Activated CD8-positive, alpha-beta memory T cell treated with anti-CD3 and anti-CD28 coated beads, Interleukin-2, amount 10 ng/mL, durations not matched to agents 7 days and 5 days (primary cell): Measurements from ENCODE around the gene TENT5C. TPM values are rescaled to one million over a fixed set of nuclear protein-coding genes. Genes with fewer than 3 reads are reported as not detected.

Experiments used
- ATAC-seq: fragments of 150-1000 bp; cut with Tn5 transposase; one replicate; pipeline ENCODE4 v1.10.0; 2021; ENCODE audit warnings: moderate library complexity
- CTCF ChIA-PET: fragments of 350-600 bp; sonication (Branson Sonifier 250); formaldehyde crosslinking; loops from one replicate; lab custom pipeline; 2021; ENCODE audit warnings: antibody characterized with exemption; lab: Charles Lee
- DNase-seq: peaks from one replicate; pipeline ENCODE4 v3.0.0-alpha.2; 2020
- H3K27ac Mint-ChIP-seq: one replicate; pipeline ENCODE4 v1.8.0; 2021; ENCODE audit warnings: mild to moderate bottlenecking, mixed read lengths
- H3K27me3 Mint-ChIP-seq: one replicate; pipeline ENCODE4 v1.8.0; 2021; ENCODE audit warnings: mixed read lengths
- H3K36me3 Mint-ChIP-seq: one replicate; pipeline ENCODE4 v1.8.0; 2021; ENCODE audit warnings: mild to moderate bottlenecking, mixed read lengths
- H3K4me1 Mint-ChIP-seq: one replicate; pipeline ENCODE4 v1.8.0; 2021; ENCODE audit warnings: mixed read lengths
- H3K4me3 Mint-ChIP-seq: one replicate; pipeline ENCODE4 v1.8.0; 2021; ENCODE audit warnings: mild to moderate bottlenecking, moderate library complexity, mixed read lengths
- H3K9me3 Mint-ChIP-seq: one replicate; pipeline ENCODE4 v1.8.0; 2022; ENCODE audit warnings: low read depth, mixed read lengths
- total RNA-seq, 2 experiments: library from RNA; stranded (reverse); gene quantifications; one replicate each; pipeline ENCODE4 v1.2.3, GENCODE V29; 2021

TENT5C gene
- total RNA-seq, 2 experiments from 2014 or later, result 41.6 to 50.3 TPM

DNA sequence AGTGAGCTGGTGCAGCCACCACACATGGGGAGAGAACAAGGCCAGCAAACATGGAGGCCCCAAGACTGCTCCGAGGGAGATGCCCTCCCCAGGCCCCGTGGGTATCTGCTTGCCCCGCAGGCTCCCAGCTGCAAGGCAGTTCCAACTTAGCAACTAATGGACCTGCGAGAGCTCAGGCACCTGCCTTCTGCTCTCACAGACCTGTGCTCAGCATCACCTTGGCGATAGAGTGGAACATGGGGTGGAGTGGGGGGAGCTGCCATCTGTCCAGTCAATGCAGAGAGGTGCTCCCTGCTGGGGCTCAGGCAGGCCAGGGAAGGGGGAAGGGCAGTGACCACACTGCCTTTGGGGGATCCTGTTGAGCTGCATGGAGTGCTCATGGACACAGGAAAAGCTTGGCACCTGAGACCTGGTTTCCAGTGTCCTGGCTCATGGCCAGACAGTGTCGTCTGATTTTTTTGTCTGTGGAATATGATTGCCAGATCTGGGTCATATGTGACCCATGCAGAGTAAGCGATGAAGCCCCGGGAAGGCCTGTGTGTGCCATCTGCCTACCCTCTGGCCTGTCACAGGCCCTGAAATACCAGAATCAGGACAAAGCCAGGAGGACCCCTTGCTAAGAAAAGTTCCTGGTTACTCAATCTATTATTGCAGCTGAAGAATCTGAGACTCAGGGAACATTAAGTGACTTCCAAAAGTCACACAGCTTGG is 39.9 kb upstream of the TENT5C start:
- no peaks in the 10 kb centered on the region for H3K36me3 Mint-ChIP-seq
- ATAC-seq (no peak), DNase-seq (peak; percentile 31)
- H3K4me3 Mint-ChIP-seq, result no peak overlapping the region
- H3K27me3 Mint-ChIP-seq, result peaks cover 5% of the 10 kb centered on the region
- no peak overlapping the region for H3K27ac Mint-ChIP-seq
- H3K4me1 Mint-ChIP-seq, result no peaks in the 10 kb centered on the region
- H3K9me3 Mint-ChIP-seq, result no peaks in the 10 kb centered on the region
- CTCF ChIA-PET, result no interaction called here

DNA sequence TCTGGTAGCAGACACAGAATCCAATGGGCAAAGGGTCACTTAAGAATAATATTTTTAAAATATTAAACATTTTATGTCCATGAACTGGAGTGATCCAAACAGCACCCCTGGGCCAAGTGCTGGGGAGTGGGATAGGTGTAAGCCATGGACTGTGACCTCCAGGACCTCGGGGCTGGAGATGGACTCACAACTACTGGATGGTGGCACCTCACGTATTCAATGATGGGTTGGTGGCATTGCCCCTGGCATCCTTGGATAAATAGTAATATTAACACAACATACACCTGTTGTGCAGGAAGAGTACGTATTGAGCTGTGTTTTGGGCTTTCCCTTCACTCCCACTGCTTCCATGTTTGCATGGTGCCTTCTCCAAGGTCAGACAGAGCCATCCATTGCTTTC is 39.3 kb upstream of the TENT5C start:
- no peak overlapping the region for H3K27ac Mint-ChIP-seq
- ATAC-seq (no peak), DNase-seq (no peak)
- H3K4me3 Mint-ChIP-seq, result no peak overlapping the region
- H3K4me1 Mint-ChIP-seq, result peaks cover 5% of the 10 kb centered on the region
- no peaks in the 10 kb centered on the region for H3K36me3 Mint-ChIP-seq
- peaks cover 5% of the 10 kb centered on the region for H3K27me3 Mint-ChIP-seq
- CTCF ChIA-PET, result no interaction called here
- no peaks in the 10 kb centered on the region for H3K9me3 Mint-ChIP-seq

DNA sequence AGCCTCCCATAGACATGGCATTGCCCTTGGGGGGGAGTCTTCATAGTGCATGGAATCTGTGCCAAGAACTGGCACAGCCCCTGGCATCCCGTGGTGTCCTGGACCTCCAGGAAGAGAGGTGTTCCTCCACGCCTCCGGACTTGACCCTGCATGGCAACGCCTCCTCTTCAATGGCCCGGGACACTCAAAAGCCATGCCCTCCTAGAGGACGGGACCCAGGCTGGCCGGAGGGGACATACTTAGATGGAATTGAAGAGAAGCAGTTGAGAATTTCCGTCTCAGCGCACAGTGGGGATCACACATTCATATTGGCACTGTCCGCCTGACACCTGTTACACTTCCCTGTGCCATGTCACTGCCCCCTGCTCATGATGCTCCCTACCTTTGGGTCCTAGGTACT is 38.4 kb upstream of the TENT5C start:
- DNase-seq (peak; percentile 26), ATAC-seq (no peak)
- peaks cover 13% of the 10 kb centered on the region for H3K4me1 Mint-ChIP-seq
- H3K36me3 Mint-ChIP-seq, result no peaks in the 10 kb centered on the region
- no peak overlapping the region for H3K27ac Mint-ChIP-seq
- H3K9me3 Mint-ChIP-seq, result no peaks in the 10 kb centered on the region
- peaks cover 5% of the 10 kb centered on the region for H3K27me3 Mint-ChIP-seq
- H3K4me3 Mint-ChIP-seq, result no peak overlapping the region
- CTCF ChIA-PET, result no interaction called here

DNA sequence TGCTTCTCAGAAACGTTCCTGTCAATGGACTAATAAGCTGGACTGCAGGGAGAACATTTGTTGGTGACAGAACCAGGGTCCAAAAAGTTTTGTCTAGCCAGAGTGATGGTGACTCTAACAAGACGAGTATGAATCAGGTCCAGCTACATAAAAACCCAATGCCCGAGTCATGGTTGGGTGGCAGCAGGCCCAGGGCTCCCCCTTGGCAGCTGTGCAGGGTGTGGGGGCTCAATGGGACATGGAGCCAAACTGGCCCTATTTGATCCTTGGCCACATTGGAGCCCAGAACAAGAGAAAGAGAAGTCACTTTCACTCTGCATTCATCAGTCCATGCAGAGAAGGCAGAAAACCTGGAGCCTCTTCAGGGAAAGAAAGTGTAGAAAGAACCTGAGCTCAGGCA is 37.9 kb upstream of the TENT5C start:
- peaks cover 5% of the 10 kb centered on the region for H3K27me3 Mint-ChIP-seq
- CTCF ChIA-PET, result interaction anchor here (0.7 to 1.5 kb wide), 4 partner anchors 20 to 328 kb away, joined by 3 to 4 read pairs (median 3); no protein-coding TSS in a partner anchor
- peaks cover 19% of the 10 kb centered on the region for H3K4me1 Mint-ChIP-seq
- H3K36me3 Mint-ChIP-seq, result no peaks in the 10 kb centered on the region
- no peak overlapping the region for H3K27ac Mint-ChIP-seq
- H3K9me3 Mint-ChIP-seq, result no peaks in the 10 kb centered on the region
- no peak overlapping the region for H3K4me3 Mint-ChIP-seq
- ATAC-seq, result no peak
- no peak for DNase-seq

DNA sequence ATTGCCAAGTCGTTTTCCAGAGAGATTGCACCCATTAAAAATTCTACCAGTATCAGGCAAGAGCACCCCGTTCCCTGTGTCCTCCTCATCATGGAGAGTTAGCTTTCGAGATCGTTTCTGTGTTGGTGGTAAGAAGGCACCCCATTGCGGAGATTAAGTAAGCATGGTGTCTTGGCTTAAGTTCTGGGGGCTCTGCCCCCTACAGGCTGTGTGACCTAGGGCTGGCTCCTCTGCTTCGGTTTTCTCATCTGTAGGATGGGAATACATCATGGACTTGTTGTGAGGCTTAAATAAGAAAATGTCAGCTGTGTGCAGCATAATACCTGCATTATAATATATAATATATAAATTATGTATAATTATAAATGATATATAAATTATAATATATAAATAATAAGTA is 36.8 kb upstream of the TENT5C start:
- DNase-seq (no peak), ATAC-seq (no peak)
- H3K36me3 Mint-ChIP-seq, result no peaks in the 10 kb centered on the region
- H3K9me3 Mint-ChIP-seq, result no peaks in the 10 kb centered on the region
- peaks cover 5% of the 10 kb centered on the region for H3K27me3 Mint-ChIP-seq
- H3K4me1 Mint-ChIP-seq, result peaks cover 25% of the 10 kb centered on the region
- H3K27ac Mint-ChIP-seq, result no peak overlapping the region
- H3K4me3 Mint-ChIP-seq, result no peak overlapping the region
- CTCF ChIA-PET, result interaction anchor here (1.5 kb wide), 1 partner anchor 327 kb away, joined by 3 read pairs; no protein-coding TSS in a partner anchor

DNA sequence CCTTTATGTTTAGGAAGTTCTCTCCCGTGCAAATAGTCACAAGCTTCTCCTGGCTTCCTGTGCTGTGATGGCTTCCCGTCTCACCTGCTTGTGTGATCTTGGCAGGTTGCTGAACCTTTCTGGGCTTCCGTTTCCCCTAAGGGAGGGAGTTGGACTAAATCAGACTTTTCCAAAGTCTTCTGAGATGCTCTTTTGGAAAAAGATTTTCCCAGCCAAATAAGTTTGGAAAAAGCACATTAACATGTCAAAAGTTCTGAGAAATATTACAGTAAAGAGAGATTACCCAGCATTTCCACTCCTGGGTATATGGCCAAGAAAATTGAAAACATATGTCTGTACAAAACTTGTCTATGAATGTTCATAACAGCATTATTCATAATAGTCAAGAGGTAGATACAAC is 36.0 kb upstream of the TENT5C start:
- H3K27me3 Mint-ChIP-seq, result peaks cover 3% of the 10 kb centered on the region
- H3K4me1 Mint-ChIP-seq, result peaks cover 26% of the 10 kb centered on the region
- no peaks in the 10 kb centered on the region for H3K36me3 Mint-ChIP-seq
- H3K9me3 Mint-ChIP-seq, result no peaks in the 10 kb centered on the region
- DNase-seq, result peak; percentile 3
- H3K4me3 Mint-ChIP-seq, result no peak overlapping the region
- CTCF ChIA-PET, result interaction anchor here (2.1 kb wide), 1 partner anchor 13 kb away, joined by 5 read pairs; no protein-coding TSS in a partner anchor
- no peak for ATAC-seq
- H3K27ac Mint-ChIP-seq, result no peak overlapping the region

DNA sequence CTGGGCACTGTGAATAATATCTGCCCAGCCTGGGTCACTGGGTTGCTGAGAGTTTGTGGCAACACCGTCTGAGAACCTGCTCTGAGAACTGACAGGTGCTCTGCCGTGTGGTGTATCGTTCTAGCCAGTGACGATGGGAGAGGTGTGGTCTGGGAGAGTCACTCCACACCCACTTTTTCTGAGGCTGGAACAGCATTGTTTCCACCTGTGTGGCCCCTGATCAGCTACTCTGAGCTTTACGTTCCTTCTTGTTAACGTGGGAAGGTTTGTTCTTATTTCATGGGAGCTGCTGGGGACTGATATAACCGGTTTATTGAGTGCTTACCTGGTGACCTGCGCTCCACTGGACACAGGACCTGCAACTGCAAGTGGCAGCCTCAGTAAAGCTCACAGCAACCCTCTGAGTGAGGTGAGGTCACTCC is 34.8 kb upstream of the TENT5C start:
- H3K4me3 Mint-ChIP-seq, result no peak overlapping the region
- ATAC-seq (no peak), DNase-seq (peak; percentile 37)
- H3K9me3 Mint-ChIP-seq, result no peaks in the 10 kb centered on the region
- peaks cover 26% of the 10 kb centered on the region for H3K4me1 Mint-ChIP-seq
- CTCF ChIA-PET, result interaction anchor here (0.8 to 2.1 kb wide), 3 partner anchors 14 to 35 kb away, joined by 3 to 5 read pairs (median 5); no protein-coding TSS in a partner anchor
- H3K27ac Mint-ChIP-seq, result no peak overlapping the region
- peaks cover 3% of the 10 kb centered on the region for H3K27me3 Mint-ChIP-seq
- H3K36me3 Mint-ChIP-seq, result no peaks in the 10 kb centered on the region

DNA sequence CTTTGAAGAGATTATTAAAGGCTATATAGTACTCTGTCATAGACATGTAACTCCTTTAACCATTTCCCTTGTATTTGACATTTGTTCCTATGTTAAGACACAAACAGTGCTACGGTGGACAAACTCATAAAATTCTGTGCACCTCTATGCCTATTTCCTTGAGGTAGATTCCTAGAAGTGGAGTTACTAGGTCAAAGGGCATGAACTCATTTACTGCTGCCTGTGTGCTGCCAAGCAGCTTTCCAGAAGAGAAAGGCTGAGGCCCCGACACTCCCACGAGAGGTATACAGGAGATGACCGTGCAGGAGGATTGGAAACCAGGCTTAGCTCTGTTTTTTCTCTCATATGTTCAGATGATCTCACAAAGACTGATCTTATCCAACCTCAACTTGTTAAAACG is 34.4 kb upstream of the TENT5C start:
- no peaks in the 10 kb centered on the region for H3K36me3 Mint-ChIP-seq
- ATAC-seq, result no peak
- H3K27ac Mint-ChIP-seq, result no peak overlapping the region
- CTCF ChIA-PET, result interaction anchor here (0.8 to 2.1 kb wide), 3 partner anchors 15 to 36 kb away, joined by 3 to 5 read pairs (median 5); no protein-coding TSS in a partner anchor
- H3K27me3 Mint-ChIP-seq, result peaks cover 3% of the 10 kb centered on the region
- DNase-seq, result no peak
- H3K4me3 Mint-ChIP-seq, result no peak overlapping the region
- peaks cover 26% of the 10 kb centered on the region for H3K4me1 Mint-ChIP-seq
- no peaks in the 10 kb centered on the region for H3K9me3 Mint-ChIP-seq

DNA sequence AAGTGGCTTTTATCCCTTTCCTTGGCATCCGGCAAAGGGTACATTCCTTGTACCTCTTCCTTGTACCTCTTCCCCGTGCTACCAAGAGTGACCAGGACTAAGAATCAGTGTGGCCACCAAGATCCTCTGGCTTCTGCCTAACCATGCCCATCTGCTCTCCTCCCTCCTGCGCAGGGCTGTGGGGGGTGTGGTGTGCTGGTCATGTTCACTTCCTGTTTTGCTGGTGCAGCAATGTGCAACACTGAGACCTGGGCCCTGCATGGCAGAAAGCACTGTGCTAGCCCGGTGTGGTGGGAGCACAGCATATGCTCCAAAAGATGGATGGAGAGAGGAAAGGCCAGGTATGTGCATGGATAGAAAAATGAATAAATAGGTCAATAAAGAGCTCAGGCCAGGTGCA is 33.3 kb upstream of the TENT5C start:
- peak; percentile 75 for DNase-seq

DNA sequence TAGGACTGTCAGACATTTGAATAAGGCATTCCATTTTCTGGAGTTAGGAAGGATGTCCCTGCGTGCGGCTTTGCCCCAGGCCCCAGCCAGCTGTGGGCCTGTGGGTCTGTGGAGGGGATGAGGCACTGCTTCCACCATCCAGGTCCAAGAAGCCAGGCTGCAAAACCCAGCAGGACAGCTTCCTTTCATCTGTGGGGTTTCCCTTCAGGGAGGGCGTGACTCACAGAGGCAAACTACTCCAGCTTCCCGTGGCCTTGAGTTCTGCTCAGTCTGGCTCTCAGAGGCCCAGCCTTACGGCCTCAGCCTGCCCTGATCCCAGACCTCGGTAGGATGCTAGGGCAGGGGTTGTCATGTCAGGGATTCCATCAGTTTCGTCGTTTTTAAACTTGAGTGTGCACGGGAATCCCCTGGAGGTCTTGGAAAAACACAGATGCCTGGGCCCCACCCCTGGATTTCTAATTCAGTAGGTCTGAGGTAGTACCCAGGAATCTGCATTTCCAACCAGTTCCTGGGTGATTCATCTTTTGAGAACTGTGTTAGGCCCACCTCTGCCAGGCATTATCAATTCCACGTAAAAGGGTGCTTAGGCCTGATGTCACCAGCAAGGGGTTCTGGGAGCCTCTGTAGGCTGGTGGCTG is 32.3 kb upstream of the TENT5C start:
- H3K4me1 Mint-ChIP-seq, result peaks cover 26% of the 10 kb centered on the region
- H3K36me3 Mint-ChIP-seq, result no peaks in the 10 kb centered on the region
- peak overlapping the region; percentile 39 for H3K27ac Mint-ChIP-seq
- no peaks in the 10 kb centered on the region for H3K9me3 Mint-ChIP-seq
- no peak overlapping the region for H3K4me3 Mint-ChIP-seq
- no peak for ATAC-seq
- H3K27me3 Mint-ChIP-seq, result peaks cover 3% of the 10 kb centered on the region
- DNase-seq, result peak; percentile 38
- CTCF ChIA-PET, result interaction anchor here (1.0 to 1.3 kb wide), 4 partner anchors 21 to 180 kb away, joined by 3 to 5 read pairs (median 3); no protein-coding TSS in a partner anchor

More for the DNA sequence above, 33.3 kb upstream of the TENT5C start:
- peaks cover 3% of the 10 kb centered on the region for H3K27me3 Mint-ChIP-seq
- no peaks in the 10 kb centered on the region for H3K36me3 Mint-ChIP-seq
- peak; percentile 86 for ATAC-seq
- CTCF ChIA-PET, result interaction anchor here (1.0 to 1.3 kb wide), 4 partner anchors 22 to 181 kb away, joined by 3 to 5 read pairs (median 3); no protein-coding TSS in a partner anchor
- peak overlapping the region; percentile 61 for H3K27ac Mint-ChIP-seq
- peaks cover 26% of the 10 kb centered on the region for H3K4me1 Mint-ChIP-seq
- no peaks in the 10 kb centered on the region for H3K9me3 Mint-ChIP-seq
- H3K4me3 Mint-ChIP-seq, result peak overlapping the region; percentile 1

DNA sequence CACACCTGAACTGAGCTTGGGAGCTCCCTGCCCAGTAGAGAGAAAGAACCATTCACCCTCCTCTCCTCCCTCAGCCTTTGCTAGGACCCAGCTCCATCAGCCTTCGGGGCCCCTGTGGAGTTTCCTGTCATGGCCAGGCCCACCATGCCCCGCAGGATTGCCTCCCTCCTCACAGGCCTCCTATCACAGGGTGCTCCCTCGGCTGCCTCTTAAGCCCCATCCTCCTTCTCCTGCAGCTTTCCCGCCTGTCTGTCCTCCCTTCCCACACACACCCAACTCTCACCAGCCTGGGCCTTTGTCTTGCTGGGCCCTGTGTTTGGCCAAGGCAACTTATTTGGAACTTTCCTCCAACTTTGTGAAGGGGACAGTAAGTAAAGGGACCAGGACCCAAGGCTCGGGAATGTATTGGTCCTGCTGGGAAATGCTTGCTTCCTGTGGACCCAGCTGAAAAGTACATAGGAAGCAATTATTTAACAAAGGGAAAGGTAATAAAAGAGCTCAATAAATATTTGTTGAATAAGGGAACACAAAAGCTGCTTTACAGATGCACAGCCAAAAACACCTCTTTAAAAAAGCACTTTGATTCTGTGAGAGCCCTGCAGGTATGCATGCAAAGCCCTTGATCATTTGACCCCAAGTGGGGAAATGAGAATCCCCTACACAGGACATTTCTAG is 31.6 kb upstream of the TENT5C start:
- Mint-ChIP-seq H3K9me3 (no peaks in the 10 kb centered on the region), H3K27me3 (peaks cover 3% of the 10 kb centered on the region), H3K4me1 (peaks cover 26% of the 10 kb centered on the region), H3K36me3 (no peaks in the 10 kb centered on the region), H3K4me3 (no peak overlapping the region), H3K27ac (no peak overlapping the region)
- ATAC-seq (no peak), DNase-seq (no peak)
- CTCF ChIA-PET, result no interaction called here

DNA sequence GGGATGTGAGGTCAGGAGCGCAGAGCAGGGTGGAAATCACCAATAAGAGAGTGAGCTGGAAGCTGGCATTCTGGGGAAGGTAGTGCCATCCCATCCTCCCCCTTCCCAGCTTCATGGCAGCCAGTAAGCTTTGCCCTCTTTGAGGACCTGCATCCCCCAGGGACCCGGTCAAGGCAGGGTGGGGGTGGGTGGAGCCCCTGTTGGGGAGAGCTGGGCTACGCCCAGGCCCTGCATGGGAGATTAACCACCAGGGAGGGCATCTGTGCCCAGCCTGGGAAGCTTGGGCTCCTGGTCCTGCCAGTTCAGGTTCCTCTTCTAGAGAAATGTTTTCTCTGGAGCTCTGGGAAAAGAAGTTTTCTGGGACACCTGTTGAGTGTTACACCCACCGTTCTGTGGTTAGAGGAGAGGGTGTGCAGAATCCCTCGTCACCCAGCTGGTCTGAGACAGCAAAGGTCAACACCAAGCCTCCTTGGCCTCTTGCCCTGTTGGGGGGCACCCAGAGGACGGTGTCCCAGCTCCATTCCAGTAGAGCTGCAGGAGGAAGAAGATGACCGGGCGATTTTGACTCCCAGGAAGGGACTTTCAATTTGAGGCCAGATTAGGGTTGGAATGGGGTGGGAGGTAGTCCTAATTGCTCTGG is 30.1 kb upstream of the TENT5C start:
- H3K4me1 Mint-ChIP-seq, result peaks cover 26% of the 10 kb centered on the region
- no peak for ATAC-seq
- H3K4me3 Mint-ChIP-seq, result no peak overlapping the region
- DNase-seq, result no peak
- no peak overlapping the region for H3K27ac Mint-ChIP-seq
- no peaks in the 10 kb centered on the region for H3K27me3 Mint-ChIP-seq
- CTCF ChIA-PET, result no interaction called here
- no peaks in the 10 kb centered on the region for H3K9me3 Mint-ChIP-seq
- H3K36me3 Mint-ChIP-seq, result no peaks in the 10 kb centered on the region

DNA sequence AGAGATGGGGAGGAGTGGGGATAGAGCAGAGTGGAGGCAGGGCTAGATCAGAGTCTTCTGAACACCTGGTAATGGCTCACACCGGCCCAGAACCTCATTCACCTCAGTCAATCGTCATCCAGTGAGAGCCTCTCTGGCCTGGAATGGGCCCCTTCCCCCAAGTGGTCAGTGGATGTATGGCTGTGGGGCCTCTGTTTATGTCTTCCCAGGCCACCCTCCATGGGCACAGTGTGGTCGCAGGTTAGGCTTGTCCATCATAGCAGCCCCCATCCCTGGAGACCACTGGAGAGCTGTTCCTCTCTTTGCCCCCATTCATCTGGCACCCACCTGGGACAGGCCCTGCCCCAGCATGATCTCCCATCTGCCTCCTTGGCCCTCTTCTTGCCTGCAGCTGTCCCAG is 29.6 kb upstream of the TENT5C start:
- CTCF ChIA-PET, result no interaction called here
- Mint-ChIP-seq H3K27ac (no peak overlapping the region), H3K36me3 (no peaks in the 10 kb centered on the region), H3K4me1 (peaks cover 23% of the 10 kb centered on the region), H3K27me3 (no peaks in the 10 kb centered on the region), H3K4me3 (no peak overlapping the region), H3K9me3 (no peaks in the 10 kb centered on the region)
- ATAC-seq, result no peak
- DNase-seq, result no peak
